ENCODE measurements around the gene ITPR1.
"Not testable (repeated sequence)": the region's sequence is repeated elsewhere in the genome, so short reads cannot be mapped to it uniquely, and the experiment has no call there.

Gene ITPR1

DNA sequence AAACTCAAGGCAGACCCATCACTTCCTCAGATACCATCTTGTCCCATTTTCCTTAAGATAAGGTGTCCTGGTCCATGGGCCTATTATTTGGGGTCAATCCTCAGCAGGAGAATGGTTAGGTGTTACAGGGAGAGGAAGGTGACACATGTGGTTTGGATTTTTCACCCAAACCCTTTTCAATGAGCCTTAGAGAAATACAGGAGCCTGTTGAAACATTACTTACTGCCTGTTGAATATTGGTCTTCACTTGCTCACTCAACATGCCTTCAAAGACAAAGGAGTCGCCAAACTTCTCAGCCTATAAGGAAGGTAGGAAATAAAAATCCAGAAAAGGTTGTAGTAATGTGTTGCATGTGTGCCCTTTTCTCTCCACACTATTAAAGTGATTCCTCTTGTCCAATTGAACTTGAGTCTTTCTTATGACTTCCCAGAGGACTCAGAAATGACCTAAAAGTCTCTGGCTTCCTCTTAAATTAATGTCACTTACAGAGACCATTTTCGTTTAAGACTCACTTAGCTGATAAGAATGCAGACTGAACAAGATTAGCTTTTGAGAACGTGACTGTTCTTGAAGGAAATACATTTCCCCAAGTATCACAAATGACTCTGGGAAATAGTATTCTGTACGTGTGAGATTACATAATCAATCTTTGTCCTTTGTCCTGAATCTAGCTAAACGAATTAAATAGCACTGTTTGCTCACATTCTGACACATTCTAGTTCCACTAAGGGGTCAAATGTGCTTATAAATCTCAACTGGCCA is 43.9 kb upstream of the ITPR1 start:
- Histone ChIP-seq H3K79me2 (ENCODE audit: insufficient read depth, low read length) (no peaks in the 10 kb centered on the region), H3K4me1 (ENCODE audit: insufficient read depth, low read length, poor library complexity, severe bottlenecking) (no peaks in the 10 kb centered on the region), H3K9ac (ENCODE audit: low read depth, low read length, poor library complexity, severe bottlenecking) (no peak overlapping the region), H3K36me3 (ENCODE audit: insufficient read depth, low read length) (no peaks in the 10 kb centered on the region), H3K9me2 (replicated peaks; ENCODE audit: low read depth, low read length) (no peaks in the 10 kb centered on the region), H4K20me1 (ENCODE audit: insufficient read depth, low read length, poor library complexity, severe bottlenecking) (no peaks in the 10 kb centered on the region), H2AFZ (ENCODE audit: low read length) (no peak overlapping the region), H3K4me2 (ENCODE audit: low read depth, low read length, poor library complexity, severe bottlenecking) (no peak overlapping the region), H3K4me3 (ENCODE audit: low read length, poor library complexity, severe bottlenecking) (no peak overlapping the region), H3K27me3 (ENCODE audit: insufficient read depth, low read length, poor library complexity, severe bottlenecking) (no peaks in the 10 kb centered on the region), H3F3A (ENCODE audit: low read depth) (no peaks in the 10 kb centered on the region), H3K9me3 (ENCODE audit: insufficient read depth, low read depth, low read length) (no peaks in the 10 kb centered on the region)
- TF ChIP-seq, protein P1, sequence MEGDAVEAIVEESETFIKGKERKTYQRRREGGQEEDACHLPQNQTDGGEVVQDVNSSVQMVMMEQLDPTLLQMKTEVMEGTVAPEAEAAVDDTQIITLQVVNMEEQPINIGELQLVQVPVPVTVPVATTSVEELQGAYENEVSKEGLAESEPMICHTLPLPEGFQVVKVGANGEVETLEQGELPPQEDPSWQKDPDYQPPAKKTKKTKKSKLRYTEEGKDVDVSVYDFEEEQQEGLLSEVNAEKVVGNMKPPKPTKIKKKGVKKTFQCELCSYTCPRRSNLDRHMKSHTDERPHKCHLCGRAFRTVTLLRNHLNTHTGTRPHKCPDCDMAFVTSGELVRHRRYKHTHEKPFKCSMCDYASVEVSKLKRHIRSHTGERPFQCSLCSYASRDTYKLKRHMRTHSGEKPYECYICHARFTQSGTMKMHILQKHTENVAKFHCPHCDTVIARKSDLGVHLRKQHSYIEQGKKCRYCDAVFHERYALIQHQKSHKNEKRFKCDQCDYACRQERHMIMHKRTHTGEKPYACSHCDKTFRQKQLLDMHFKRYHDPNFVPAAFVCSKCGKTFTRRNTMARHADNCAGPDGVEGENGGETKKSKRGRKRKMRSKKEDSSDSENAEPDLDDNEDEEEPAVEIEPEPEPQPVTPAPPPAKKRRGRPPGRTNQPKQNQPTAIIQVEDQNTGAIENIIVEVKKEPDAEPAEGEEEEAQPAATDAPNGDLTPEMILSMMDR (conservative IDR thresholded peaks at IDR 0.05; ENCODE audit: low read length): no peak

DNA sequence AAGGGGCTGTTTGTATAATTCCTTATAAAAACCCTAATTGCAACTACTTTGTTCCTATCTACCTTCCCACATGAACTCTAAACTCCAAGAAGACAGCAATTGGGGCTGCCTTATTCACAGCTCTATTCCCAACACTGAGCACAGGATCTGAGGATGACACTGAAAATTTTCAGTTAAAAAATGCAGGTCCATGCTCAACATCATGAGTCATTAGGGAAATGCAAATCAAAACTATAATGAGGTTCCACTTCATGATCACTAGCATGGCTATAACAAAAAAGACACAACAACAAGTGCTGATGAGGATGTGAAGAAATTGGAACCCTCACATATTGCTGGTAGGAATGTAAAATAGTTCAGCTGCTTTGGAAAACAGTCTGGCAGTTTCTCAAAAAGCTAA is 39.0 kb upstream of the ITPR1 start:
- Histone ChIP-seq H4K20me1 (ENCODE audit: insufficient read depth, low read length, poor library complexity, severe bottlenecking) (no peaks in the 10 kb centered on the region), H3F3A (ENCODE audit: low read depth) (no peaks in the 10 kb centered on the region)
- TF ChIP-seq EZH2phosphoT487 (IDR thresholded peaks at IDR 0.05; ENCODE audit: borderline replicate concordance): no peak
- TF ChIP-seq, protein P1 (conservative IDR thresholded peaks at IDR 0.05; ENCODE audit: low read length): no peak

DNA sequence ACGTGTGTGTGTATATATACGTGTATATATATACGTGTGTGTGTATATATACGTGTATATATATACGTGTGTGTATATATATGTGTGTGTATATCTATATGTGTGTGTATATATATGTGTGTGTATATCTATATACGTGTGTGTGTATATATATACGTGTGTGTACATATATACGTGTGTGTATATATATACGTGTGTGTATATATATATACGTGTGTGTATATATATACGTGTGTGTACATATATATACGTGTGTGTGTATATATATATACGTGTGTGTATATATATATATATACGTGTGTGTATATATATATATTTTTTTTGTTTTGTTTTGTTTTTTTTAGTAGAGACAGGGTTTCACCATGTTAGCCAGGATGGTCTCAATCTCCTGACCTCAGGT is 36.4 kb upstream of the ITPR1 start:
- H3K27me3 ChIP-seq (ENCODE audit: insufficient read depth, low read length, poor library complexity, severe bottlenecking); H3K9me2 ChIP-seq (replicated peaks; ENCODE audit: low read depth, low read length); H4K20me1 ChIP-seq (ENCODE audit: insufficient read depth, low read length, poor library complexity, severe bottlenecking); H3K36me3 ChIP-seq (ENCODE audit: insufficient read depth, low read length); H3K4me3 ChIP-seq (ENCODE audit: low read length, poor library complexity, severe bottlenecking); H3K4me2 ChIP-seq (ENCODE audit: low read depth, low read length, poor library complexity, severe bottlenecking); H3K4me1 ChIP-seq (ENCODE audit: insufficient read depth, low read length, poor library complexity, severe bottlenecking); H3K9me3 ChIP-seq (ENCODE audit: insufficient read depth, low read depth, low read length); H3K9ac ChIP-seq (ENCODE audit: low read depth, low read length, poor library complexity, severe bottlenecking); H2AFZ ChIP-seq (ENCODE audit: low read length); H3F3A ChIP-seq (ENCODE audit: low read depth); H3K79me2 ChIP-seq (ENCODE audit: insufficient read depth, low read length): not testable (repeated sequence)

More for the DNA sequence above, 39.0 kb upstream of the ITPR1 start:
- no peak overlapping the region for H2AFZ ChIP-seq (ENCODE audit: low read length)
- no peaks in the 10 kb centered on the region for H3K4me1 ChIP-seq (ENCODE audit: insufficient read depth, low read length, poor library complexity, severe bottlenecking)
- no peak overlapping the region for H3K4me2 ChIP-seq (ENCODE audit: low read depth, low read length, poor library complexity, severe bottlenecking)
- no peaks in the 10 kb centered on the region for H3K9me3 ChIP-seq (ENCODE audit: insufficient read depth, low read depth, low read length)
- no peak overlapping the region for H3K4me3 ChIP-seq (ENCODE audit: low read length, poor library complexity, severe bottlenecking)
- H3K27me3 ChIP-seq (ENCODE audit: insufficient read depth, low read length, poor library complexity, severe bottlenecking): no peaks in the 10 kb centered on the region
- no peaks in the 10 kb centered on the region for H3K36me3 ChIP-seq (ENCODE audit: insufficient read depth, low read length)
- no peak overlapping the region for H3K9ac ChIP-seq (ENCODE audit: low read depth, low read length, poor library complexity, severe bottlenecking)
- H3K79me2 ChIP-seq (ENCODE audit: insufficient read depth, low read length): no peaks in the 10 kb centered on the region
- H3K9me2 ChIP-seq (replicated peaks; ENCODE audit: low read depth, low read length): no peaks in the 10 kb centered on the region

DNA sequence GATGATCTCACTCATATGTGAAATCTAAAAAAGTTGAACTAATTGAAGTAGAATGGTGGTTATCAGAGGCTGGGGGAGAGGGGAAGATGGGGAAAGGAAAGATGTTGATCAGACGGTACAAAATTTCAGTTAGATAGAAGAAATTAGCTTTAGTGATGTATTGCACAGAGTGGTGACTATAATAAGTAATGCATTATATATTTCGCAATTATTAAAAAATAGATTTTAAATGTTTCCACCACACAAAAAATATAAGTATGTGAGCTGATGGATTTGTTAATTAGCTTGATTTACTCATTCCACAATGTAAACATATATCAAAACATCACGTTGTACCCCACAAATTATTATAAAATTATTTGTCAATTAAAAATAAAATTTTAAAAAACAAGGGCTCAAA is 34.2 kb upstream of the ITPR1 start:
- H3K27me3 ChIP-seq (ENCODE audit: insufficient read depth, low read length, poor library complexity, severe bottlenecking): no peaks in the 10 kb centered on the region
- no peak overlapping the region for H3K4me2 ChIP-seq (ENCODE audit: low read depth, low read length, poor library complexity, severe bottlenecking)
- no peaks in the 10 kb centered on the region for H3K9me3 ChIP-seq (ENCODE audit: insufficient read depth, low read depth, low read length)
- no peak overlapping the region for H2AFZ ChIP-seq (ENCODE audit: low read length)
- no peaks in the 10 kb centered on the region for H3F3A ChIP-seq (ENCODE audit: low read depth)
- H3K9me2 ChIP-seq (replicated peaks; ENCODE audit: low read depth, low read length): no peaks in the 10 kb centered on the region
- no peaks in the 10 kb centered on the region for H4K20me1 ChIP-seq (ENCODE audit: insufficient read depth, low read length, poor library complexity, severe bottlenecking)
- peaks cover 7% of the 10 kb centered on the region for H3K4me1 ChIP-seq (ENCODE audit: insufficient read depth, low read length, poor library complexity, severe bottlenecking)
- no peak overlapping the region for H3K9ac ChIP-seq (ENCODE audit: low read depth, low read length, poor library complexity, severe bottlenecking)
- TF ChIP-seq EZH2phosphoT487 (IDR thresholded peaks at IDR 0.05; ENCODE audit: borderline replicate concordance): no peak
- no peak overlapping the region for H3K4me3 ChIP-seq (ENCODE audit: low read length, poor library complexity, severe bottlenecking)
- no peaks in the 10 kb centered on the region for H3K79me2 ChIP-seq (ENCODE audit: insufficient read depth, low read length)
- no peaks in the 10 kb centered on the region for H3K36me3 ChIP-seq (ENCODE audit: insufficient read depth, low read length)

All from Loucy (cell line).